ENCODE measurements around the gene CRADD. TPM values are rescaled to one million over a fixed set of nuclear protein-coding genes. Genes with fewer than 3 reads are reported as not detected.

The CRADD gene
- total RNA-seq, 1 donor from 2014 or later = 19.1 TPM

DNA sequence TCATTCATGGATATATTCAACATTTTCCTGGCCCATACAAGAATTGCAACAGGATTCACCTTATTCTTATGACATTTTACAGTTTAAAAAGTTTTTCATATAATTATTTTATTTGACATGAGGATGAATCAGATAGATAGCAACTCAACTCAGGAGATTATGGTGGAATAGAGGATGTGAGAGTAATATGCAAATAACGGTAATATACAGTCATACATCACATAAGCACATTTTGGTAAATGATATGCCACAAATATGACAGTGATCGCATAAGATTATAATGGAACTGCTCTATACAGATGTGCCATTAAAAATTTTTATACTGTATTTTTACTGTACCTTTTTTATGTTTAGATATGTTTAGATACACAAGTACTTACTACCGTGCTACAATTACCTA is 24.1 kb upstream of the CRADD start:
- no peak for DNase-seq (ENCODE audit: low read depth)
- Histone ChIP-seq H3K27me3 (ENCODE audit: control insufficient read depth, insufficient read depth, low read length) (no peaks in the 10 kb centered on the region), H3K4me3 (ENCODE audit: low read depth, low read length) (no peak overlapping the region), H3K36me3 (ENCODE audit: control insufficient read depth, insufficient read depth, low read length) (no peaks in the 10 kb centered on the region)
- no peak for TF ChIP-seq CTCF (IDR thresholded peaks at IDR 0.05; ENCODE audit: insufficient read depth, low read length, poor library complexity, severe bottlenecking)

- Histone ChIP-seq H3K36me3 (ENCODE audit: control insufficient read depth, insufficient read depth, low read length) (no peaks in the 10 kb centered on the region), H3K27me3 (ENCODE audit: control insufficient read depth, insufficient read depth, low read length) (no peaks in the 10 kb centered on the region), H3K4me3 (ENCODE audit: low read depth, low read length) (no peak overlapping the region)
- TF ChIP-seq CTCF (IDR thresholded peaks at IDR 0.05; ENCODE audit: insufficient read depth, low read length, poor library complexity, severe bottlenecking) = no peak
- no peak for DNase-seq (ENCODE audit: low read depth)
Observed at GRCh38 chr12:93653712-93654111, 23.5 kb upstream of the CRADD start.

DNA sequence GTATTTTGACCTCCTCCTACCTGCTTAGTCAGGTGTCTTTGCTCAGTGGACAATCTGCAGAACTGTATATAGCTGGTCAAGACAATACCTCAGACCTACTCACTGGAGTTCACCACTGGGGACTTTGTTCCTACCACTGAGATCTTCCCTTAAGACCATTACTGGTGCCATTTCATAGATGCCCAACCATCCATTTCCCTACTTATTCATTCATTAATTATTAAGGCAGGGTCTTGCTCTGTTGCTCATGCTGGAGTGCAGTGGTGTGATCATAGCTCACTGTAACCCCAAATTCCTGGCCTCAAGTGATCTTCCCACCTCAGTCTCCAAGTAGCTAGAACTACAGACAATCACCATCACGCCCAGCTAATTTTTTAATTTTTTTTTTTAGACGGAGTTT is 22.8 kb upstream of the CRADD start:
- Histone ChIP-seq H3K36me3 (ENCODE audit: control insufficient read depth, insufficient read depth, low read length) (no peaks in the 10 kb centered on the region), H3K27me3 (ENCODE audit: control insufficient read depth, insufficient read depth, low read length) (no peaks in the 10 kb centered on the region), H3K4me3 (ENCODE audit: low read depth, low read length) (no peak overlapping the region)
- DNase-seq (ENCODE audit: low read depth) = no peak
- TF ChIP-seq CTCF (IDR thresholded peaks at IDR 0.05; ENCODE audit: insufficient read depth, low read length, poor library complexity, severe bottlenecking) = no peak

- no peak overlapping the region for H3K4me3 ChIP-seq (ENCODE audit: low read depth, low read length)
- no peaks in the 10 kb centered on the region for H3K27me3 ChIP-seq (ENCODE audit: control insufficient read depth, insufficient read depth, low read length)
- no peaks in the 10 kb centered on the region for H3K36me3 ChIP-seq (ENCODE audit: control insufficient read depth, insufficient read depth, low read length)
- no peak for DNase-seq (ENCODE audit: low read depth)
- no peak for TF ChIP-seq CTCF (IDR thresholded peaks at IDR 0.05; ENCODE audit: insufficient read depth, low read length, poor library complexity, severe bottlenecking)
Observed at GRCh38 chr12:93657071-93657470, 20.1 kb upstream of the CRADD start.

- Histone ChIP-seq H3K36me3 (ENCODE audit: control insufficient read depth, insufficient read depth, low read length) (no peaks in the 10 kb centered on the region), H3K4me3 (ENCODE audit: low read depth, low read length) (no peak overlapping the region), H3K27me3 (ENCODE audit: control insufficient read depth, insufficient read depth, low read length) (no peaks in the 10 kb centered on the region)
- no peak for DNase-seq (ENCODE audit: low read depth)
- TF ChIP-seq CTCF (IDR thresholded peaks at IDR 0.05; ENCODE audit: insufficient read depth, low read length, poor library complexity, severe bottlenecking) = no peak
Observed at GRCh38 chr12:93661021-93661420, 16.2 kb upstream of the CRADD start.

GRCh38 chr12:93663006-93663728 is 14.0 kb upstream of the CRADD start:
- H3K36me3 ChIP-seq (ENCODE audit: control insufficient read depth, insufficient read depth, low read length) = no peaks in the 10 kb centered on the region
- no peaks in the 10 kb centered on the region for H3K27me3 ChIP-seq (ENCODE audit: control insufficient read depth, insufficient read depth, low read length)
- no peak for DNase-seq (ENCODE audit: low read depth)
- H3K4me3 ChIP-seq (ENCODE audit: low read depth, low read length) = no peak overlapping the region
- TF ChIP-seq CTCF (IDR thresholded peaks at IDR 0.05; ENCODE audit: insufficient read depth, low read length, poor library complexity, severe bottlenecking) = no peak

All from kidney epithelial cell (primary cell).